Renal pelvis (tissue), 12 donors: Measurements from ENCODE around the gene TBC1D14. TPM values are rescaled to one million over a fixed set of nuclear protein-coding genes. Genes with fewer than 3 reads are reported as not detected.

Experiments used
- DNase-seq: peaks from one replicate; pipeline ENCODE4 v3.0.0-alpha.2; 2013
- long read RNA-seq, 16 experiments: transcript quantifications; one replicate each; lab custom pipeline, GENCODE V29; 2026
- polyA plus RNA-seq, 3 donors: library from polyadenylated mRNA; unstranded; fragments of 120-200 nt; gene quantifications; one replicate each; pipeline ENCODE4 v1.2.1, GENCODE V29; 2013; ENCODE audit not compliant: insufficient read length in 3 of 3

Gene TBC1D14, protein sequence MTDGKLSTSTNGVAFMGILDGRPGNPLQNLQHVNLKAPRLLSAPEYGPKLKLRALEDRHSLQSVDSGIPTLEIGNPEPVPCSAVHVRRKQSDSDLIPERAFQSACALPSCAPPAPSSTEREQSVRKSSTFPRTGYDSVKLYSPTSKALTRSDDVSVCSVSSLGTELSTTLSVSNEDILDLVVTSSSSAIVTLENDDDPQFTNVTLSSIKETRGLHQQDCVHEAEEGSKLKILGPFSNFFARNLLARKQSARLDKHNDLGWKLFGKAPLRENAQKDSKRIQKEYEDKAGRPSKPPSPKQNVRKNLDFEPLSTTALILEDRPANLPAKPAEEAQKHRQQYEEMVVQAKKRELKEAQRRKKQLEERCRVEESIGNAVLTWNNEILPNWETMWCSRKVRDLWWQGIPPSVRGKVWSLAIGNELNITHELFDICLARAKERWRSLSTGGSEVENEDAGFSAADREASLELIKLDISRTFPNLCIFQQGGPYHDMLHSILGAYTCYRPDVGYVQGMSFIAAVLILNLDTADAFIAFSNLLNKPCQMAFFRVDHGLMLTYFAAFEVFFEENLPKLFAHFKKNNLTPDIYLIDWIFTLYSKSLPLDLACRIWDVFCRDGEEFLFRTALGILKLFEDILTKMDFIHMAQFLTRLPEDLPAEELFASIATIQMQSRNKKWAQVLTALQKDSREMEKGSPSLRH
- polyA plus RNA-seq, result 10 to 100 TPM; 61.3 to 68.0 (median 67.4) TPM
- long read RNA-seq, donor 1, full-length matches to known transcripts, result 7 of 7 reads
- long read RNA-seq, donor 1, partial matches to known transcripts, result 0 of 7 reads
- long read RNA-seq, donor 1, other reads (novel, unspliced or antisense), result 0 of 7 reads
- long read RNA-seq, donor 2, full-length matches to known transcripts, result 10 of 10 reads
- long read RNA-seq, donor 2, partial matches to known transcripts, result 0 of 10 reads
- long read RNA-seq, donor 2, other reads (novel, unspliced or antisense), result 0 of 10 reads
- long read RNA-seq, donor 3, full-length matches to known transcripts, result 8 of 8 reads
- long read RNA-seq, donor 3, partial matches to known transcripts, result 0 of 8 reads
- long read RNA-seq, donor 3, other reads (novel, unspliced or antisense), result 0 of 8 reads
- long read RNA-seq, donor 4, full-length matches to known transcripts, result 5 of 23 reads
- long read RNA-seq, donor 4, partial matches to known transcripts, result 18 of 23 reads
- long read RNA-seq, donor 4, other reads (novel, unspliced or antisense), result 0 of 23 reads
- long read RNA-seq, donor 5, full-length matches to known transcripts, result 2 of 2 reads
- long read RNA-seq, donor 5, partial matches to known transcripts, result 0 of 2 reads
- long read RNA-seq, donor 5, other reads (novel, unspliced or antisense), result 0 of 2 reads
- long read RNA-seq, donor 6, full-length matches to known transcripts, result 9 of 16 reads
- long read RNA-seq, donor 6, partial matches to known transcripts, result 7 of 16 reads
- long read RNA-seq, donor 6, other reads (novel, unspliced or antisense), result 0 of 16 reads
- long read RNA-seq, donor 7, full-length matches to known transcripts, result 8 of 26 reads
- long read RNA-seq, donor 7, partial matches to known transcripts, result 18 of 26 reads
- long read RNA-seq, donor 7, other reads (novel, unspliced or antisense), result 0 of 26 reads
- long read RNA-seq, donor 8, full-length matches to known transcripts, result 1 of 1 reads
- long read RNA-seq, donor 8, partial matches to known transcripts, result 0 of 1 reads
- long read RNA-seq, donor 8, other reads (novel, unspliced or antisense), result 0 of 1 reads
- long read RNA-seq, donor 9, full-length matches to known transcripts, result 10 of 20 reads
- long read RNA-seq, donor 9, partial matches to known transcripts, result 10 of 20 reads
- long read RNA-seq, donor 9, other reads (novel, unspliced or antisense), result 0 of 20 reads
- long read RNA-seq, donor 10, full-length matches to known transcripts, result 5 of 15 reads
- long read RNA-seq, donor 10, partial matches to known transcripts, result 10 of 15 reads
- long read RNA-seq, donor 10, other reads (novel, unspliced or antisense), result 0 of 15 reads
- long read RNA-seq, donor 11, full-length matches to known transcripts, result 2 of 7 reads
- long read RNA-seq, donor 11, partial matches to known transcripts, result 5 of 7 reads
- long read RNA-seq, donor 11, other reads (novel, unspliced or antisense), result 0 of 7 reads
- long read RNA-seq, donor 12, full-length matches to known transcripts, result 14 of 25 reads
- long read RNA-seq, donor 12, partial matches to known transcripts, result 11 of 25 reads
- long read RNA-seq, donor 12, other reads (novel, unspliced or antisense), result 0 of 25 reads
- long read RNA-seq, donor 13, full-length matches to known transcripts, result 3 of 3 reads
- long read RNA-seq, donor 13, partial matches to known transcripts, result 0 of 3 reads
- long read RNA-seq, donor 13, other reads (novel, unspliced or antisense), result 0 of 3 reads
- long read RNA-seq, donor 14, result 0 reads
- long read RNA-seq, donor 15, full-length matches to known transcripts, result 8 of 8 reads
- long read RNA-seq, donor 15, partial matches to known transcripts, result 0 of 8 reads
- long read RNA-seq, donor 15, other reads (novel, unspliced or antisense), result 0 of 8 reads
- long read RNA-seq, donor 16, full-length matches to known transcripts, result 9 of 58 reads
- long read RNA-seq, donor 16, partial matches to known transcripts, result 49 of 58 reads
- long read RNA-seq, donor 16, other reads (novel, unspliced or antisense), result 0 of 58 reads

DNA sequence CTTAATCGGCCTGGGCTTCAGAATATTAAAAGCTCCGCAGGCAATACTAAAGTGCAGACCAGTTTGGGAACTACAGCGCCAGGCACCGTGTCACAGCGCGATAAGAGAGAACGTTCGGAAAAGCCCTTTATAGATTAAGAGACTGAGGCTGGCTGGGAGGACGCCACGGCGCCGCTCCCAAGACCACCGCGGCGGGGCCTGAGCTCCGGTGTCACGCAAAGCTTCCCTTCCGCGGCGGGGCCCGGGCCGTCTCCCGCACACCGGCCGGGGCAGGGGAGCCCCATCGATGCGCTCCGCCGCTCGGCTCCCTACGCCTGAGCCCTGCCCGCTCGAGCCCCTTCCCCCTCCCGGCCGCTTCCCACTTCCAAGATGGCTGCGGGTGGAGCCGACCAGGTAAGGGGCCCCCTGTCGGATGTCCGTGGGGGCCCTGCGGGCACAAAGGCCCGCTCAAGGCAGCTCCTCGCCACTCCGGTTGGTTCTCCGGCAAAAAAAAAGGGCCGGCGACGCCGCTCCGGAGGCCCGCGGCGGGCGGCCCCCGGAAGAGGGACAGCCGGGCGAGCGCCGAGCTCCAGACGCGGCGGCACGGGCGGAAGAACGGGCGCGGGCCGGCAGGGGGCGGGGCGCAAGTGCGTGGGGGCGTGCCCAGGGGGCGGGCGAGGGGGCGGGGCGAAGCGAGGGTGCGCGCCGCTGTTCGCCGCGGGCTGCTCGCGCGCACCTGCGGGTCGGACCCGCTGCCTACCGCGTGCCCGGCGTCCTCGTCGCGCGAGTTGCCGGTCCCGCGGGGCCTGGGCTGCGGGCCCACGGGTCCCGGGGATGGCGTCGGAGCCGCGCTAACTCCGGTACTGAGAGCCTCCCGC is at the start of gene TBC1D14:
Gene TBC1D14, plus strand, starts transcription at position 714 of the 857 bp plus-strand sequence. CDS start 13,564 bp downstream, outside the sequence.
- DNase-seq, result peak; percentile 89

DNA sequence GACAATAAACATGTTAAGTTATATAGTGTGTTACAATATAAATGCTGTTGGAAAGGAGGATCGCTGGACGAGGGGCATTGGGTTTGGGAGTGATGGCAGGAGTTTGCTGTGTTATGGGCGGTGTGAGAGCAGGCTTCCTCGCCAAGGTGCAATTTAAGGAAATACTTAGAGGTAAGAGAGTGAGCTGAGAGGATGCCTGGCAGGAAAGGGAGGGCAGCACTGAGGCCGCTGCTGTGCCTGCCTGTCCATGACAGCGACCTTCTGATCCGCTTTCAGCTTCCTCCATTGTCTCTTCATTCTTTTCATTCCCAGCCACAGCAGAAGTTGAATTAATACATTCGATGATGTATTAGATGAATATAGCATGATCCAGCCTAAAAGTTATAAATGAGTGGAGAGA is 41.2 kb upstream of the TBC1D14 start:
- DNase-seq, result no peak

DNA sequence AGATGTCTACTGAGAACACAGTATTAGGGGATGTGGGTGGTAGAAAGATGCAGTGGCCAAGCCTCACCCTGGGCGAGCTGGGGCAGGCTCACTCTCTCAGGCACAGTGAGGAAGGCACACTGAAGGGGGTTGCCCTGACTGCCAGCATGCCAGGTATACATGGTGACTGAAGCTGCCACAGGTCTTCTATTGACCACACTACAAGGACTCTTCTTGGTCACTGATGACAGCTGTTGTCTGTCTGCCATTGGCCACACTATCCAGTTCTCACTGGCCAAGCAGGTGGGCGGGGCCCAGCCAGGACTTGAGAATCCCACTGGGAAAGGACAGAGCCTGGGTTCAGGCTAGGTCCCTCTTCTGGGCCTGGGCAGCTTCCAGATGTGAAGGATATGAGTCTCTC is 39.7 kb upstream of the TBC1D14 start:
- no peak for DNase-seq

DNA sequence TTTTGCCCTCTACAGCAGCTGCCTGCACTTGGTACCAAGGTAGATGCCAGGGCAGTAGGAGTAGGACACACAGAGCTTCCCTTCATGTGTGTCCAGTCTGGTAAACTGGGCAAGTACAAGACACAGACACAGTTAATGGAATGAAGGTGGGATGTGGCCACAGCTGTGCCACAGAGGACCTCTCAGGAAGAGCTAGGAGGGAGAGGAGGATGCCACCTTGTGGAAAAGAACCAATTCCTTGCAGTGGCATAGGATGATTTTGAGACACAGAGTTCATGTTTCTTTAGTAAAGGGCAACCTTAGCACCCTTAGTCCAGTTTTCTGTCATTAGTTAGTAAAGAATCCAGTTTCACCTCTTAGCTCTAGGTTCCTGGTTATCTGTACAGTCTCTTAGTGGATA is 36.3 kb upstream of the TBC1D14 start:
- no peak for DNase-seq

DNA sequence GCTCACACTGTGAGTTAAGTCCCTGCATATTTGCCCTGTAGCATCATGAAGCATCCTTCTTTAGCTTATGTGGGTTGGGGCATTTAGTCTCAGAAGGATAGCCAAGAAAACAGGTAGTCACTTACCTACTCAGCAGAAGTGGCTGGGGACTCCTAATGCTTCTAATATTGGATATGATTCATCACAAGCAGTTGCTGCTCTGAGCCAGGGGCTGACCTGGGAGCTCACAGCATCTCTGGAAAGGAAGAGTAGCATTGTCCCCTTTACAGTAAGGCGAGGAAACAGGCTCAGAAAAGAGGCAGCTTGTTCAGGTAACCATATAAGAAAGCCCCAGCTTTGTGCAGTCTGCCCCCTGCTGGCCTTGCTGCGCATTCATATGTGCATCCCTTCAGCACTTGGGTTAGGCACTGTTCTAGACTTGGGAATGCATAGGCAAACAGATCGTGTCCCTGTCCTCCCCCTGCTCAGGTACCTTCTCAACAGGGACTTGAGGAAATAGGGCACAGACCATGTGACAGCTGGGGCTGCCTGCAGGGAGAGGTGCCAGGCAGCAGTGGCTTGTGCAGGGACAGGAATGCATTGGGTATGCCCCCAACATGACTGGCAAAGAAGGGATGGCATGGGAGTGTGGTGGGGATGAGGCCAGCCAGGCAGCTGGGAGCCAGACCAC is 35.7 kb upstream of the TBC1D14 start:
- DNase-seq, result no peak

DNA sequence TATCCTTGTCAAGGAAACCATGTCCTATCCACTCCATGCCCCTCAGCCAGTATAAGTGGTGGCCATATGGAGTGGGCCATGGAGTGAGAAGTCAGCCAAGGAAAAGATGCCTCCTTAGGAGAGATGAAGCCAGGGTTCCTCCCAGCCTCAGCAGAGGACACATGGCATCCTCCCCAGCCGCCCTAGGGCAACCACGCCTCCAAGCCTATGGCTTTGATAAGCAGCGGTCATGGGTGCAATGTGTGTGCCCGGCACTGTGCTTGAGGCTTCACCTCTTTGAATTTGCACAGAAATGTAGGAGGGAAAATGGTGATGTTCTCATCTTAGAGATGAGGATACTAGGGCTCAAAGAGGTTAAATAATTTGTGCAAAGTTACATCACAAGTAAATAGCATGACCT is 34.6 kb upstream of the TBC1D14 start:
- DNase-seq, result no peak

DNA sequence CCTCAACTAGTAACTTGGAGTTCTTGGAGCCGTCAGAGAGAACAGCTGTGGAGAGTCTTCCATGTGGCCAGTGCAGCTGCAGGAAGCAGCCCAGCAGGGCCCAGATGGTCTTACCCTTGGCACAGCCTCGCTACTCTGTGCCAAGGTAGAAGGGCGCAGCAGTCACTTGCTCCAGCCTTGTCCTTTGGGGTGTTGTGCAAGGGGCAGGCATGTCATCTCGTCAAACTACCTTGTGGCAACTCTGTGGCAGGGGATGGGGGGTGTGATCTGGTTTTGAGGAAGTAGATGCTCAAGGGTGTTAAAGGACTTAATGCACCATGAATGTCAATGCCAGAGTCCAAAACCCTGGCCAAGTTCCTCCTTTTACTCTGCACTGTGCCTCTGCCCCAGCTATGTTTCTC is 34.2 kb upstream of the TBC1D14 start:
- DNase-seq, result no peak

DNA sequence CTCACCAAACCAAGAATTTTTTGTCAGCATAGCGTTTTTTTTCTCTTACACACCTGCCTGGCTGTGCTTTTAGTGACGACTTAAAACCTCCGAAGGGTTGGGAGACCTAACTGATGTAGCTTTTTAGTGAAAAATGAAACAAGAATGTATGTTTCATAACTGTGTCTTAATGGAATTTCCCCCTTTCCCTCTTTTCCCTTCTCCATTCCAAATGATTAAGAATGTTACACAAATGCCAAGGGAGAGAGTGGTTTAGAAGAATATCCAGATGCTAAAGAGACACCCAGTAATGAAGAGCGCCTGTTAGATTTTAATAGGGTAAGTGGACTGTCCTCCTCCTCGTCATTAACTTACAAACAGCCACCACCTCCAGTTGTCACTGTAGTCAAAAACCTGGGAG is 33.2 kb upstream of the TBC1D14 start:
- DNase-seq, result no peak

DNA sequence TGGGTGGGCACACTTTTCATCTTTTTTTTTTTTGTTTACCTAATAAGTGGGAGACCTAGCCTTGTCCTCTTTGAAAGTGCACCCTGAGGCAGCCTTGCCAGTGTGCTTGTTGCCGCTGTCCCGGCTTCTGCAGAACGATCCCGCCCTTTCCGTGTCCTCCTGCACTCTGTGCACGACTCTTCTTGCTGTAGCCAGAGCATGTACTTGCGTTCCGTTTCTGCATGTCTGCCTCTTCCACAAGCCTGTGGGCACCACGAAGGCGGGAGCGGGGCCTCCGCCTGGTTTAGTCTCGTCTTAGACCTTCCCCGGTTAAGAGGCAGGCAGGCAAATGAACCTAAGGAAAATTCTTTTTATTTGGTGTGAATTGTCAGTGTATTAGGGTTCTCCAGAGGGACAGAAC is 32.6 kb upstream of the TBC1D14 start:
- no peak for DNase-seq

DNA sequence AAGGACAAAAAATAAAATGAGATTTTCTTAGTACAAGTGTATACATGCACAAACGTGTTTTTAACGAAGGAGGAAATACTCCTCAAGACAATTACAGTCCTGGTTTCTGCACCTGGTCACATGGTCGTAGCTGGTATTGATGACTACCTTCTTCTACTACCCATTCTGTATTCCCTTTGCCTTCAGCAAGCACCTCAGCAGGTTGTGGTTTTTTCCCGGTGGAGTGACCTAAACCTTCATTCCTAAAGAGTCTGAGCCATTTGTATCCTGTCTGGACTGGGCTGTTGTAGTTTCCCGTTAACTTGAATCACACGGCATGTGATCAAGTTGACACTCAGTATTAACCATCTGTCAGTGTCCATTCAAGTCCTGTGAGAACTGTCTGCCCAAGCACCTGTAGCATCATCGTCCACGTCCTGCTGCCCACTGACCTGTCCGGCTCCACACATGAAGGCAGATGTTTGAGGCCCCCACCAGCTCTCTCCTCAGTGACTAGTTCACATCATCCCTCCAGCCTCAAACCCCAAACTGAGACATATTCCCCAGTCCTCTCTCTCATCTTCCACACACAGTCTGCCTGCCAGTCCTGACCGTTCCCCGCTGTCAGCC is 31.1 kb upstream of the TBC1D14 start:
- no peak for DNase-seq

DNA sequence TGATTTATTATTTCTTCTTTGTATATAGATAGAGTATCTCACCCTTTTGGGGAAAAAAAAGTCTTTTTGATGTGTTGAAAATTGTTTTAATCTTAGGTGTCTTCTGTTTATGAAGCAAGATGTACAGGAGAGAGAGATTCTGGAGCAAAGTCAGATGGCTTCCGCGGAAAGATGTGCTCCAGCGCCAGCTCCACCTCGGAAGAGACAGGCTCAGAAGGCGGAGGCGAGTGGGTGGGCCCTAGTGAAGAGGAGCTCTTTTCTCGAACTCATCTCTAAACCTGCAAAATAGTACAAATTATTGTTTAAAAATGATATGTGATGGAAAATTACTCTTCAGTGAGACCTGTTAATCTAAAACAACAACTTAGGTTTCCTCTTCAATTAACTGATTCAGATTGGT is 28.9 kb upstream of the TBC1D14 start:
- DNase-seq, result no peak

DNA sequence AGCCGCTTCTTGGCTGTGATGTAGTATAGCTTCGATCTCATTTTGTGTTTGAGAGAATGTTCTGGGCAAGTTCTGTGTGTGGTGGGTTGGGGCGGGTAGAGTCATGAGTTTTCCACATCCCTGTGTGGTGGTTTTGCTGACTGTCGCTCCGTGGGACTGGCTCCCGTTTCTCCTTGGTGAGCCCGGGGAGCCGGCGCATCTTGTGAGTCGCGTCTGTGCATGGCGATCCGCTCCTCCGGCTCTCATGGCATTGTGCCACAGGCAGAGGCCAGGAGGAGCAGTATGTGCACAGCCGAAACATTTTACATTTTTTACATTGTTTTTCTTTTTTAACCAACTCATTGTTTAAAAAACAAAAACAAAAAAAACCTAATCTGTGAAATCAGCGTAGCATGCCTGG is 27.7 kb upstream of the TBC1D14 start:
- DNase-seq, result no peak

DNA sequence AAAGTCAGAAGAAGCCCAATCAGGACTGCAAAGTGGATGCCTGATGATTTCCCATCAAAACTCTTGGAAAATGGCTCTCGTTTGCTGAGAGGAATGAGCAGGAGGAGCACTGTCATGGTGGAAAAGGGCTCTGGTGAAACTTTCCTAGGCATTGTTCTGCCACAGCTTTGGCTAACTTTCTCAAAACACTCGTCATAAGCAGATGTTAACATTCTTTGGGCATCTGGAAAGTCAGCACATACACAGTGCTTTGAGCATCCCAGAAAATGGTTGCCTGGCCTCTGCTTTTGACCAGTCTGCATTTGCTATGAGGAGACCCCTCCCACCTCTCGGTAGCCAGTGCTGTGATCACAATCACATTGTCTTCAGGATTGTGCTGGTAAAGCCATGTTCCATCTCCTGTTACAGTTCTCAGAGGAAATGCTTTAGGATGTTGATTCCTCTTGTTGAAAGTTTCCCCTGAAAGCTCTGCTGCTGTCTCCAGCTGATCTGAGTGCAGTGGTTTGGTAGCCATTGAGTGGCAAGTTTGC is 25.2 kb upstream of the TBC1D14 start:
- DNase-seq, result no peak

DNA sequence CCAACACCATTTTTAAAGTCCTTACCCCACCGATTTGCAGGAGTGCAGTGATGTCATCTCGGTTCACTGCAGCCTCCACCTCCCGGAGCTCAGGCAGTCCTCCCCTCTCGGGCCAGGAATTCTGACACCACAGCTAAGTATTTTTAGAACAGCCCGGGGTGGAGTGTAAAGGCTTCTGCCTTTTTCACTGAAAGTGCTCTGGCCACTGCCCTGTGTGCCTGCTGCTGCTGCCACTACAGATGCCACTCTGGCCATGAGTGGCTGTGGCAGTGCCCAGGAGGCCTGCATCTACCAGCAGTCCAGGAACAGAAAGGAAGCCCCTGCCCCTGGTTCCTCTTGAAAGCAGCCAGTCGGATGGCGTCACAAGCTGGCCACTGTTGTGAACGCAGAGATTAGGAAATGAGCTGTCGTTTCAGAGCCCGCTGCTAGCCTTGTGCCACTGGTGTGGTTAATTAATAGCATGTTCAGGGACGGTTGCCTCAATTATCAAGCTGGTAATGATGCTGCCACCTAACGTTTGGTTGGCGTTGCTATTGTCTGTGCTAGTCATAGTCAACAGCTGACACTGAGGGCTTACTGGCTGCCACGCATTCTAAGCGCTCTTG is 23.6 kb upstream of the TBC1D14 start:
- DNase-seq, result no peak

DNA sequence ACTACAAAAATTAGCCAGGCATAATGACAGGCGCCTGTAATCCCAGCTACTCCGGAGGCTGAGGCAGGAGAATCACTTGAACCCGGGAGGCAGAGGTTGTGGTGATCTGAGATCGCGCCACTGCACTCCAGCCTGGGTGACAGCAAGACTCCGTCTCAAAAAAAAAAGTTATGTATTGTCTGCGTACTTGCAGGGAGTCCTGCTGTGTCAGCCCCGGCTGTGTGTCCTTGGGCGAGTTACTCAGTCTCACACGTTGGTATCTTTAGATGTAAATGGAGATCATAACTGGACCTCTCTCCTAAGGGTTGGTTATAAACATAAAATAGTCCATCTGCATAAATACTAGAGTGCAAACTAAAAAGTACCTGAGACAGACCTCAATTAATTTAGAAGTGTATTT is 22.7 kb upstream of the TBC1D14 start:
- no peak for DNase-seq
